HG03558 (cell line): ENCODE data around the gene C6orf136.
"Not testable (repeated sequence)": the region's sequence is repeated elsewhere in the genome, so short reads cannot be mapped to it uniquely, and the experiment has no call there.

Experiments
- ATAC-seq: cut with Tn5 transposase; IDR thresholded peaks from one replicate; pipeline ENCODE4 v1.9.1; 2021; ENCODE audit warnings: moderate number of reproducible peaks; ENCODE audit not compliant: unreplicated experiment; ENCODE audit errors: extremely low read depth

Gene C6orf136

DNA sequence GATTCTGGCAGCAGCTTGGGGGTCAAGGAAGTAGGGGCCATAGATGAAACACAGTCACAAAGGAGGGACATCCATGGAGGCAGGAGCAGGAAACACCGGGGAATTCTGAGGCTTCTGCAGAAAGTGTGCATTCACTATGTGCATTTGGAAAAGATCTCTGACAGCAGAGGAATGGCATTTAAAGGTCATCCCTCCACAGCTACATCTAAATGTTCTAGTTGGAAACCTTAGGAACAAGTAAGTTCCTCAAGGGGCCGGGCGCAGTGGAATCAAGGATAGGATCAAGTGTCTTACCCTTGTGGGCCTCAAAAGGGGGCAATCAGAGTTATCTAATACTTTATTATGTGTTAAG lies 8.8 kb downstream of the C6orf136 start:
- ATAC-seq = no peak

DNA sequence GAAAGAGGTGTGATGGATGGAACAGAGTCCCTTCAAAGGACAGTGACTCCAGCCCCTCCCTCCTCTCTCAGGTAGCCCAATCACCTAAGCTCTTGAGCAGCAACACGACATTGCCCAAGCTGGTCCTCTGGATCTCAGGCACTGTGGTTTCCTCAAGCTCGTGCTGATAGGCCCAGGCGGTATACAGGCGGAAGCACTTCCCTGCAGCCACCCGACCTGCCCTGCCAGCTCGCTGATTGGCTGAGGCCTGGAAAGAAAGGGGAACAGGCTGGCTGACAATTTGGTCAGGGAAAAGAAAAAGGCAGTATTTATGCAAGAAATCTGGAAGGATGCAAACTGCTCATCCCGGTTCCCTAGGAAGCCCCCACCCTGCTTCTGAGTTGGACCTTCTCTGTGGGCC lies 9.6 kb downstream of the C6orf136 start:
- ATAC-seq = no peak

DNA sequence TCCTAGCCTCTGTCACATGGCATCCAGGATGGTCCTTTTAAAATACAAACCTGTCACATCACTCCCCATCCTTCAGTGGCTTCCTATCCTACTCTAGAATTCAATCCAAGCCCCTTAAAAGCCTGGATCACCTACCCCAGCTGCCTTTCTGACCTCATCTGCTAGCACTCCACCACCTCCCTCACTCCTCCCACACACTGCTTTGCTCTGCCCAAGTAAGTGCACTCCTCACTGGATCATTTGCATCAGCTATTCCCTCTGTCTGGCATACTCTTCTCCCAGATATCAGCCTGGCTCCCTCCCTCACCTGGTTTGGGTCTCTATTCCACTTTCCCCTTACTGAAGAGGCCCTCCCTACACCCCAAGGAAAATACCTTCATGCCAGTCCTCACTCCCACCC lies 10.5 kb downstream of the C6orf136 start:
- ATAC-seq = no peak

DNA sequence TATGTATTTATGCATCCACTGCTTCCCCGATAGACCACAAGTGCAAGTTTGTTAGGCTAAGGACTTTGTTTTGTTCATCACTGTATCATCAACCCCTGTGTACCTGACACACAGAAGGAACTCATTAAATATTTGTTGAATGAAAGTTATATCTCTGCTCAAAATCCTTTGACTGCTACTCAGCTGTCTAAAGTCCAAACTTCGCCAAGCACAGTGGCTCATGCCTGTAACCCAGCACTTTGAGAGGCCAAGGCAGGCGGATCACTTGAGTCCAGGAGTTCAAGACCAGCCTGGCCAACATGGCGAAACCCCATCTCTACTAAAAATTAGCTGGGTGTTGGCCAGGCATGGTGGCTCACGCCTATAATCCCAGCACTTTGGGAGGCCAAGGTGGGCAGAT lies 11.0 kb downstream of the C6orf136 start:
- ATAC-seq = not testable (repeated sequence)

DNA sequence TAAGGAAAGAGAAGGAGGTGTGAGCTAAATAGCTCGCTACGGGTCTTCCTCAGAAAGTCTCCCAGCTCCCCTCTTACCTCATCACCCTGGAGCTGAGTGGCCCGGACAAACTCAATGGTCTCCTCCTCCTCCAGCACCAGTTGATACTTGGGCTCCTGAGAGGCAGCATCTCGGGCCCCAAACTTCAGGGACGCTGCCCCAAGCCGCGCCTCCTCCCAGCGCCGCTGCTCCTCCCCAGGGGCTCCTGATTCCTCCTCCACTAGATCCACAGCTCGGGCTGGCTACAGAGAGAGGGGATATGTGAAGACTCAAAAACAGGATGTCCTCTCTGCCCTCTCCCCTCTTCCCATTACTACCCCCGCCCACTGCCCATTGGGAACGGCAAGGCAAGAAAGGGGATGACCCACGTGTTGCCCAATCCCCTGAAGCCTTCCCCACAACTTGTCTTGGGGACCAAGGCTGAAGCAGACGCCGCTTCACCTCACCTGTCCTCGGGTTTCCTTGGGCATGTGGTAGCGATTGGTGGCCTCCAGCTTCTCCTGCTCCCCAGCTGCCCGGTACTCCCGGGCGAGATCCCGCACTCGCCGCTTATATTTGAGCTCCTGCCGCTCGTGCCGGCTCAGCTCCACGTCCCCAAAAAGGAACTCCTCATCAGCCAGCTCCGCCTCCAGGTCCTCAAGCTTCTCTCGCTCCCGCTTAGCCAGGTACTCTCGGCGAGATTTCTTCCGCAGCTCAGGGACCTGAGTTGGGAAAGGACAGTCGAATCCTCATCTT lies 18.2 kb downstream of the C6orf136 start:
- ATAC-seq = no peak

- ATAC-seq = not testable (repeated sequence)
These were observed 19.4 kb downstream of the C6orf136 start for GRCh38 chr6:30666300-30666699.

DNA sequence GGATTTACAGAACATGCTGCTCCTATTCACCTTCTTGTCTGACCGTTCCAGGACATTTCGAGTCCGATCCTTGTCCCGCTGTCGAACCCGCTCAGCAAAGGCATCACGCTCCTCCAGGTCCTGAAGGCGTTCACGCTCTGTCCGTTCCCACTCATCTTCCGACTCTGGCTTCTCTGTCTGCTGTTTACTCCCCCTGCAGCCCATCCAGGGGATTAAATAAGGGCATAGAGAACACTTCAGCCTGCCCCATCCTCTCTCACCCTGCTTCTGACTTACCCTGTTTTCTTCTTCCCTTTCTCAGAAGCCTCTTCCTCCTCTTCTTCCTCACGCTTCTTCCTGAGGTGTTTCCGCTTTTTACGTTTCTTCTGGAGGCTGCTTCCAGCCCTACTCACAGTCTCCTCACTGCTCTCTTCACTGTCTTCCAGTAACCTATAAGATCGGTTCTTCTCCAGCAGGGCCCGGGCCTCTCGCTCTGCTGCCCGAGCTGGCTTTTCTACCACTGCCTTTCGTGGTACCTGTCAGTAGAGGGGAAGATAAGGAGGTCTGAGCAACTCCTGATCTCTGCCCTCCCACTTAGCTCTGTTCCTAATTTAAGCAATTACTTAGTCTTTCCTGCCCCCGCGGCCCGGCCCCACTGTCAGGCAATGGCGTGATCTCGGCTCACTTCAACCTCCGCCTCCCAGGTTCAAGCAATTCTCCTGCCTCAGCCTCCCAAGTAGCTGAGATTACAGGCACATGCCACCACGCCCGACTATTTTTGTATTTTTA lies 24.0 kb downstream of the C6orf136 start:
- no peak for ATAC-seq

- ATAC-seq = no peak
These were observed 25.7 kb downstream of the C6orf136 start, which contains the start of gene DHX16 for GRCh38 chr6:30672445-30673253. Gene DHX16, minus strand, starts transcription at chr6:30673006. Its CDS starts 165 bp downstream, at chr6:30672841.

- ATAC-seq = no peak
These were observed 29.8 kb downstream of the C6orf136 start for GRCh38 chr6:30676660-30677285.

GRCh38 chr6:30678964-30679726 lies 32.2 kb downstream of the C6orf136 start:
- ATAC-seq = no peak

- ATAC-seq = no peak
These were observed 33.0 kb downstream of the C6orf136 start for GRCh38 chr6:30679765-30680535.

GRCh38 chr6:30681766-30682142 lies 34.8 kb downstream of the C6orf136 start:
- ATAC-seq = no peak

- ATAC-seq = no peak
These were observed 35.5 kb downstream of the C6orf136 start for GRCh38 chr6:30682143-30683117.

- no peak for ATAC-seq
These were observed 36.4 kb downstream of the C6orf136 start for GRCh38 chr6:30683183-30683979.

- no peak for ATAC-seq
These were observed 37.0 kb downstream of the C6orf136 start for GRCh38 chr6:30683980-30684338.

GRCh38 chr6:30684386-30685156 lies 37.6 kb downstream of the C6orf136 start:
- no peak for ATAC-seq
